ENCODE results near the gene TMEM239.

The TMEM239 gene

GRCh38 chr20:2794866-2795447 lies 21.2 kb upstream of the TMEM239 start:
- no peaks in the 10 kb centered on the region for H3K4me1 ChIP-seq
- no peak for TF ChIP-seq CTCF (IDR thresholded peaks at IDR 0.05; ENCODE audit: low read depth, low read length)
- no peak overlapping the region for H3K4me3 ChIP-seq (ENCODE audit: low read depth, low read length)
- DNase-seq, result no peak
- no peaks in the 10 kb centered on the region for H3K9me3 ChIP-seq
- H3K36me3 ChIP-seq, result no peaks in the 10 kb centered on the region
- H3K27me3 ChIP-seq, result peaks cover 18% of the 10 kb centered on the region

GRCh38 chr20:2795451-2795850 lies 20.7 kb upstream of the TMEM239 start:
- Histone ChIP-seq H3K36me3 (no peaks in the 10 kb centered on the region), H3K4me3 (ENCODE audit: low read depth, low read length) (no peak overlapping the region), H3K27me3 (peaks cover 22% of the 10 kb centered on the region), H3K9me3 (no peaks in the 10 kb centered on the region), H3K4me1 (no peaks in the 10 kb centered on the region)
- TF ChIP-seq CTCF (IDR thresholded peaks at IDR 0.05; ENCODE audit: low read depth, low read length), result no peak
- DNase-seq, result no peak

GRCh38 chr20:2796011-2796660 lies 20.0 kb upstream of the TMEM239 start:
- TF ChIP-seq CTCF (IDR thresholded peaks at IDR 0.05; ENCODE audit: low read depth, low read length), result no peak
- Histone ChIP-seq H3K36me3 (no peaks in the 10 kb centered on the region), H3K27me3 (peaks cover 28% of the 10 kb centered on the region), H3K4me1 (no peaks in the 10 kb centered on the region), H3K4me3 (ENCODE audit: low read depth, low read length) (no peak overlapping the region), H3K9me3 (no peaks in the 10 kb centered on the region)
- no peak for DNase-seq

GRCh38 chr20:2797136-2797983 lies 18.8 kb upstream of the TMEM239 start:
- H3K36me3 ChIP-seq, result no peaks in the 10 kb centered on the region
- no peaks in the 10 kb centered on the region for H3K9me3 ChIP-seq
- H3K4me1 ChIP-seq, result no peaks in the 10 kb centered on the region
- DNase-seq, result no peak
- peaks cover 35% of the 10 kb centered on the region for H3K27me3 ChIP-seq
- H3K4me3 ChIP-seq (ENCODE audit: low read depth, low read length), result no peak overlapping the region
- no peak for TF ChIP-seq CTCF (IDR thresholded peaks at IDR 0.05; ENCODE audit: low read depth, low read length)

GRCh38 chr20:2798095-2798805 lies 17.9 kb upstream of the TMEM239 start:
- Histone ChIP-seq H3K9me3 (no peaks in the 10 kb centered on the region), H3K36me3 (no peaks in the 10 kb centered on the region), H3K4me3 (ENCODE audit: low read depth, low read length) (no peak overlapping the region), H3K4me1 (no peaks in the 10 kb centered on the region), H3K27me3 (peaks cover 35% of the 10 kb centered on the region)
- DNase-seq, result no peak
- TF ChIP-seq CTCF (IDR thresholded peaks at IDR 0.05; ENCODE audit: low read depth, low read length), result no peak
